GF-D8 (cell line): ENCODE measurements around the gene NCOA6.
"Not testable (repeated sequence)": the region's sequence is repeated elsewhere in the genome, so short reads cannot be mapped to it uniquely, and the experiment has no call there.

ENCODE experiments used
- DNase-seq: peaks from one replicate; lab custom pipeline; 2025; lab: John Stamatoyannopoulos, UW

Gene NCOA6

GRCh38 chr20:34829191-34829590, 3.7 kb upstream of the NCOA6 start:
- no peak for DNase-seq

GRCh38 chr20:34824806-34825529, 483 bp downstream of the NCOA6 start:
- DNase-seq = no peak

- DNase-seq = peak; percentile 40
These were observed 1.0 kb downstream of the NCOA6 start for GRCh38 chr20:34824452-34824805.

- DNase-seq = no peak
These were observed 1.4 kb downstream of the NCOA6 start for GRCh38 chr20:34824026-34824425.

GRCh38 chr20:34820805-34821578, 4.5 kb downstream of the NCOA6 start:
- no peak for DNase-seq

GRCh38 chr20:34817801-34818200, 7.7 kb downstream of the NCOA6 start:
- DNase-seq = no peak

GRCh38 chr20:34817072-34817471, 8.4 kb downstream of the NCOA6 start:
- no peak for DNase-seq

GRCh38 chr20:34815636-34816035, 9.8 kb downstream of the NCOA6 start:
- no peak for DNase-seq

GRCh38 chr20:34808583-34808982, 16.9 kb downstream of the NCOA6 start:
- no peak for DNase-seq

- DNase-seq = not testable (repeated sequence)
These were observed 17.4 kb downstream of the NCOA6 start for GRCh38 chr20:34807944-34808465.

- DNase-seq = no peak
These were observed 19.2 kb downstream of the NCOA6 start for GRCh38 chr20:34806255-34806654.

- no peak for DNase-seq
These were observed 26.6 kb downstream of the NCOA6 start for GRCh38 chr20:34798871-34799270.

GRCh38 chr20:34798328-34798727, 27.1 kb downstream of the NCOA6 start:
- no peak for DNase-seq

GRCh38 chr20:34797012-34797995, 28.1 kb downstream of the NCOA6 start:
- DNase-seq = no peak

- DNase-seq = no peak
These were observed 31.4 kb downstream of the NCOA6 start for GRCh38 chr20:34794006-34794585.

GRCh38 chr20:34792687-34793363, 32.6 kb downstream of the NCOA6 start:
- no peak for DNase-seq

GRCh38 chr20:34791289-34792020, 34.0 kb downstream of the NCOA6 start:
- DNase-seq = peak; percentile 28

- no peak for DNase-seq
These were observed 44.2 kb downstream of the NCOA6 start for GRCh38 chr20:34781220-34781619.

GRCh38 chr20:34780291-34780690, 45.2 kb downstream of the NCOA6 start:
- DNase-seq = not testable (repeated sequence)

GRCh38 chr20:34776177-34776576, 49.3 kb downstream of the NCOA6 start:
- no peak for DNase-seq
